Inflammatory macrophage treated with lipopolysaccharide for 1 hour (primary cell): Measurements from ENCODE around the gene HDLBP.
"Not testable (repeated sequence)": the region's sequence is repeated elsewhere in the genome, so short reads cannot be mapped to it uniquely, and the experiment has no call there.

ENCODE experiments used
- DNase-seq, 2 donors: peaks; one replicate each; pipeline ENCODE4 v3.0.0-alpha.2; 2020 to 2022

Gene HDLBP

DNA sequence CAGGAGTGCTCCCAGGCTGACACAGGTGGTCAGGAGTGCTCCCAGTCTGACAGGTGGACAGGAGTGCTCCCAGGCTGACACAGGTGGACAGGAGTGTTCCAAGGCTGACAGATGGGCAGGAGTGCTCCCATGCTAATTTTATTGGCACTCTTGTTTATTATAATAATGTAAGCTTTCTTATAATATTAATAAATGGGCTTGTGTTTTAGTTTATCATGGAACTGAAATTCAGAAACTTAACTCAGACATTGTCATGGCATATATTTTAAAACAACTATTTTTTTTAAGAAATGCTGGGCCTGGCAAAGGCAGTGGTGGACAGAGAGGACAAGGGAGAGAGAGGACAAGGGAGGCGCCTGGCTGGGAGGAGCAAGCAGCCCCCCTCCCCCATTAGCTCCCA is 108.3 kb downstream of the HDLBP start:
- no peak for DNase-seq

DNA sequence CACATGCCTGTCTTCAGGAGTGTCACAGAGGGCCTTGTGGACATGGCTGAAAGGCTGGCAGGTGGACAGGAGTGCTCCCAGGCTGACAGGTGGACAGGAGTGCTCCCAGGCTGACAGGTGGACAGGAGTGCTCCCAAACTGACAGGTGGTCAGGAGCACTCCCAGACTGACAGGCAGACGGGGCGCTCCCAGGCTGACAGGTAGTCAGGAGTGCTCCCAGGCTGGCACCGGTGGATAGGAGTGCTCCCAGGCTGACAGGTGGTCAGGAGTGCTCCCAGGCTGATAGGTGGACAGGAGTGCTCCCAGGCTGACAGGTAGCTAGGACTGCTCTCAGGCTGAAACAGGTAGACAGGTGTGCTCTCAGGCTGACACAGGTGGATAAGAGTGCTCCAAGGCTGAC is 110.4 kb downstream of the HDLBP start:
- DNase-seq = no peak

DNA sequence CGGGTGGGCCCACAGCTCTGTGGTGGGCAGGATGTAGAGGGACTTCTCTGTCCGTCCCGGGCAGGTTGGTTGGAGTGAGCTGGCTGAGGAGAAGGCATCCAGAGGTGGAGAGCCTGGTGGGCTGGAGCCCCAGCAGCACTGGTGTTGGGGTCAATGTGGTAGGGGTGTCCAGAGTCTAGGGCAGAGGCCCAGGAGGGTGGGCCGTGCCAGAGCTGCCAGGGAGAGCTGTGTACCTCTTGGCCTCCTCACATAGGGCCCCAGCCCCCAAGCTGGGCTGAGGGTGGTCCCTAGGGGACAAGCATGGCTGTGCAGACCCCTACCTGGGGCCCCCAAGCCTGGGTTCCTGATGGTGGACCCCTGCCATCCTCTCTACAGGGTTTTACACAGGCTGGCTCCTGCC is 111.0 kb downstream of the HDLBP start:
- no peak for DNase-seq

DNA sequence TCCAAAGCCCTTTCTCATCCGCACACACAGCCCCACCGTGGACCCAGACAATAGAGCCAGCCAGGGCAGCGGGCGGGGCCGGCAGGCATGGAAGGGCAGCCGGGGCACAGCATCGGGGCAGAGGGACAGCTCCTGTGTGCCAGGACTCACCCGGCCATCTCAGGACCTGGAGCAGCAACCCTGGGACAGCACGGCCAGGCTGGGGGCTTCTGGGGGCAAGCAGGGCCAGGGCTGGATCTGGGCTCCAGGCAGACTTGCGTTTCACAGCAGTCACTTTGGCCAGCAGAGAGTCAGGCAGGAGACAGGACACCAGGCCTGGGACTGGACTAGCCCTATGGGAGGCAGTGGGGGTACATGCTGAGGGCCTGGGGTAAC is 111.5 kb downstream of the HDLBP start:
- no peak for DNase-seq

DNA sequence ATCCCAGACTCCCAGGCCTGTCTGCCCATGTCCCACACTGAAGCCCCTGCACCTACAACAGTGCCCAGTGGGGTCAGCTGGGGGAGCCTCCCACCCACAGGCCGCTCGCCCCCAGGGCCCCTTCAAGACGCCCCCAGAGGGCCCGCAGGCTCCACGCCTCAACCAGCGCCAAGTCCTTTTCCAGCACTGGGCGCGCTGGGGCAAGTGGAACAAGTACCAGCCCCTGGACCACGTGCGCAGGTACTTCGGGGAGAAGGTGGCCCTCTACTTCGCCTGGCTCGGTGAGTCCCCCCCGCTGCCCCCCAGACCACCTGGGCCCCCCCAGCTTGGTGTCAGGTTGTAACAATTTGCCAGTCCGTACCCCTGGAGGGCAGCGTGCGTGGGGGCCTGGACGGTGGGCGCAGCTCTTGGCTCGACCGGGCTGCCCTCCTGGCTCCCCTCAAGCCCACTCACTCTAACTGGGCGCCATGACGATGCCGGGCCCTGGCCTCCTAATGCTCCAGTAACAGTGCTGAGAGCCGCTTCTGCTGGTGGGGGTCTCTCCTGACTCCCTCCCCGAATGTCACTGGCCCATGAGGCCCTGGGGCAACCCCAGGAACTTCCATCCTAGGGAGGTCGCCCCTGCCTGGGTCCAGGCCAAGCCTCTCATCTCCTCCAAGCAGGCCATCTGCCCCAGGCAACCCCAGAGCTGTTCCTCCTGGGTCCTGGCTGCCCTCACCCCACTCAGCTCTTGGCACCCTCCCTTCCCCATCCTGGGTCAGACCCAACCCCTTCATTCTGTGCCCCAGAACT is 112.1 kb downstream of the HDLBP start:
- no peak for DNase-seq

DNA sequence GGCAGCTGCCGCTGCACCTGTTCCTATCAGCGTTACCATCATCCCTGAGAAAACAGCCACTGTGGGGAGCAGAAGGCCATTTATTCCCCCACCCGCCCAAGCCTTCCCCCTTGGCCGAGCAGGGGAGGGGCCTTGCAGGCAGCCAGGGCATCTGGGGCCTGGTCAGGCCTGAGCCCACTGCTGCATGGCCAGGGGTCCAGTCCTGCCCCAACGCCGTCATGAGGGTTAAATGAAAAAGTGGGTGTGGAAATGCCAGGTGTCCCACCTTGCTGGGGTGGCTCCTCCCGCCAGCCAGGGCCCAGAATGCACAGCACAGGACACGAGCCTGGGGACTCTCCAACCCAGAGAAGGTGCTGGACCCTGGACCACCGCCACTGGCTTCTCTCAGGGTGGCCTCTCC is 112.8 kb downstream of the HDLBP start:
- DNase-seq = no peak

DNA sequence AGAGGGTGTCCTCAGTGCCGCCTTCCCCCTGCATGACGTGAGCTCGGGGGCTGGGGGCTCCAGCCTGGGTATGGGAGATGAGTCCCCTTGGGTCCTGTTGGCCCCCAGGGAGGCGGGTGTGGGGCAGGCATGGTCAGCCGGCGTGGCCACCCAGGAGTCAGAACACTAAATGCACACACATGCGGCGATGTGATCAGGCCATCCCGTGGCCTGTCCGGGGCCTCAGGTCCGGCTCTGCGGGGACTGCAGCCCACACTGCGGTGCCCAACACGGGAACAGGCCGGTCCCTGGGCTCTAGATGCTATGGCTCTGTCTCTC is 113.2 kb downstream of the HDLBP start:
- no peak for DNase-seq

DNA sequence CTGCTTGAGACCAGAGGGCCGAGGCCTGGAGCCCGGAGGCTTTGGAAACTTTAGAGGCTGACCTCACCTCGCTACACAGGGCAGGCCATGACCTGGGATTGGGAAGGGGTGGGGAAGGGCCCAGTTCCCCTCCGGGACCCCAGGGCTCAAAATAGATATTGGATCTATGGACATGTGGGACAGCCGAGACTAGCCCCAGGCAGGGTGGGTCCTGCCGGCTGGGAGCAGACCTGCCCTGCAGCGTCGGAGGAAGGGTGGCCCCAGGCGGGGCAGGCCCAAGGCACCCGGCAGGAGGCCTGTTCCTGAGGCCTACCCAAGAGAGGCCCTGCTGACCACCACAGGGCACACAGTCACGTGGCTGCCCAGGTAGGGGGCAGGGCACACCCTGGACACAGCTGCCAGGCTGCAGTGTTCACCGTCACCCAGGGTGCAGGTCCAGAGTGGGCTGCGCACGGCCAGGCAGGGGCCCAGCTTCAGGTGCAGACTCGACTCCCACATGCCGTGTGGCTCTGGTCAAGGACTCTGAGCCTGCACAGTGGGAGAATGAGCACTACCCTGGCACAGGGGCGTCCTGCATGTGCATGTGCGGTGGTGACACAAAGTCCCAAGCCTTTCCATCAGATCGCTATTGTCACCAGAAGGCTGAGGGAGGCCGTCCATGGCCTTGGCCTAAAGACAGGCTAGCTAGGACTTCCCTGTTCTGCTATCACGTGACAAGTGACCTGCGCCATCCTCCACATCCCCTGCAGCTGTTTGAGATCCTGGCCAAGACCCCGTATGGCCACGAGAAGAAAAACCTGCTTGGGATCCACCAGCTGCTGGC is 113.8 kb downstream of the HDLBP start:
- DNase-seq = no peak

DNA sequence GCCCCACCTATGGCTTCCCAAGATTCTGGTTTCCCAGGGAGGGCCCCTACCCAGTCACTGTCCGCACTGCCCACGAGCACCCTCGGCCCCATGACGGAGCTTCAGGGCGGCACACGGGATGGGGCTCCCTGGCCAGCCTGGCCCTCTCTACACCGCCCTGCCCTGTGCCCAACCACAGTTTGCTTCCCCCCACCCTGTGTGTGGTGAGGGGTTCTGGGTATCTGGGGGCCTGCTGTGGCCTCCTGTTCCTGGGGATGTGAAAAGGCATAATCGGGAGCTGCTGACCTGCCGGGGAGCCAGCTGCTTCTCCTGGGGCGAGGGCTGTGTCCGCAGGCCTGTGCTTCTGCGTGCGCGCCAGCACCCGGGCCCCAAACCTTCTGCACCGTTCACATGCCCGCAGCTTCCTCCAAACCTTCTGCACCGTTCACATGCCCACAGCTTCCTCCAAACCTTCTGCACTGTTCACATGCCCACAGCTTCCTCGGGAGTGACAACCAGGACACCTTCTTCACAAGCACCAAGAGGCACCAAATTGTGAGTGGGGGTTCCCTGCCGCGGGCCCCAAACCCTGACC is 114.6 kb downstream of the HDLBP start:
- DNase-seq = no peak

DNA sequence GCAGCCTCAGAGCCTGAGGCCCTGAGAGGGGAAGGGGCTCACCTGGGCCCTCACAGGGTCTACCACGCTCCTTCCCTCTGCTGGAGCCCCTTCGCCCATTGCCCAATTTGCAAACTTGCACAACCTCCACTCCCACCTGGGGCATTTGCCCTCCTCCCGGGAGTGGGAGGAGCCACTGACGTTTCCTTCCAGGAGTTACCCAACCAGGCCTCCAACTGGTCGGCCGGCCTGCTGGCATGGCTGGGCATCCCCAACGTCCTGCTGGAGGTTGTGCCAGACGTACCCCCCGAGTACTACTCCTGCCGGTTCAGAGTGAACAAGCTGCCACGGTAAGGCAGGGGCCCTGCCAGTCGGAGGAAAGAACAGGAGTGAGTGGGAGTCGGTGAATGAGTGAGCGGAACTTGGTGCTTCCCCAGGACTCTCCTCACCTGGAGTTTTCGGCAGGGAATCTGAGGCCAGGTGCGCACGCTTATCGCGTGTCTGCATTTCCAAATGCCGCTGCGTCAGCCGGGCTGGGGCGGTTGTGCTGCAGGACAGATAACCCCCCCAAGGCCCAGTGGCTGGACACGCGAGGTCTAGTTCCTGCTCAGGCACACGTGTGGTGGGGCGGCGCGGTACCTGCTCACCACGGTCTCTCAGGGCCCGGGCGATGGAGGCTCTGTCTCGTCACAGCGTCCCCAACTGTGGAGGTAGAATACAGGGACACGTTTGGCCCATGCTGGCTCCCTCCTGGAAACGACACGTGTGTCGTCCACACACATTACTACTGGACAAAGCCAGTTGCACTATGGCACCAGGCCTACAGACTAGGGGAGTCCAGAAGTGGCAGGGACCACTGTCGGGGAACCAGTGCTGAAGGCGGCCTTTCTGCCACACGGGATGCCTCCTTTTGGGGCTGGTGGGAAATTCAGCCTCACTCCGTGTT is 115.3 kb downstream of the HDLBP start:
- no peak for DNase-seq

DNA sequence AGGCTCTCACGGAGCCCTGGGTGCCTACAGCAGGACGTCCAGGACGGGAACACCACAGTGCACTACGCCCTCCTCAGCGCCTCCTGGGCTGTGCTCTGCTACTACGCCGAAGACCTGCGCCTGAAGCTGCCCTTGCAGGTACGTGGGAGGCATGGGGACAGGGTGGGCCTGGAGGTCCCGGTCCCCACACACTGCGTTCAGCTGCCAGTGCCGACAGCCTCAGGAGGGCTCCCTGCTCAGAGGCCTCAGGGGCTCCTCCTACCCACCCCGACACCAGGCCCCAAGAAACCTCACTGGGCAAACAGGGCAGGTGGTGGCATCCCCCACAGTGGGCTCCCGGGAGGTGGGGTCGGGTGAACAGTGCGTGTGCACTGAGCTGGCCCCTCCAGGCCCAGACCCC is 116.2 kb downstream of the HDLBP start:
- DNase-seq = no peak

DNA sequence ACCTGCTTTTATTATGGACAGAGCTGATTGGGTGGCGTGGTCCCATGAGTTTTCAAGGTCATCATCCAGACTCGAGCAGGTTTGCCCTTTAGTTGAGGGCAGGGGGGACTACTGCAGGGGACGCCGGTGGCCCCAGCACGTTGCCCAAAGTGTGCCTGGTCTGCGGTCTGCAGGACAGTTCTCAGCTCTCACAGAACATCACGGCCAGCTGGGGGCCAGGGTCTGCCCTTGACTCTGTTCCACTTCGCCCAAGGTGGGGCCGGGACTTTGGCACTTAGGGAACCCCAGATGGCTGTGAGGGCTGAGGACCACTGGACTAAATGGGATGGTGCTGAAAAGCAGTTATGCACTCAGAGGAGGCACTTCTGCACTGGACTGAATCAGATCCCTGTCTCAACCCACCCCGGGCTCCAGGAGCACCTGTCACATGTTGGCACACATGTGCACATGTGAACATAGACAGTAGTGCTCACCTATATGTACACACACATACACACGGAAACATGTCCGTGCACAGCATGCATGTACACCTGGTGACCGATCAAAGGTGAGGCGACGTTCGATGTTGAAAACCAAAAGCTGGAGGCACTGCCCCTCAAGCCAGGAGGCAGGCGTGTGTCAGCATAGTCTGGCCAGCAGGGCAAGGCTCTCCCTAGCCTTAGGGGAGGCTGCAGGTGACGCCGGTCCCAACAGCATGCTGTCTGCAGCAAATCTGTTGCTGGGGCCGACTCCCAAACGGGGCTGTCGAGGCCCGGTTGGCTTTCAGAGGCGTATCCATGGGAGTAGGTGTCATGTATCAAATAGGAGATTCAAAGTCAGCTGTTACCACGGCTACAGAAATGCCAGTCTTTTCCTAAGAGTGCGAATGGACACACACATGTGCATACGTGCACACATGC is 116.8 kb downstream of the HDLBP start:
- no peak for DNase-seq

DNA sequence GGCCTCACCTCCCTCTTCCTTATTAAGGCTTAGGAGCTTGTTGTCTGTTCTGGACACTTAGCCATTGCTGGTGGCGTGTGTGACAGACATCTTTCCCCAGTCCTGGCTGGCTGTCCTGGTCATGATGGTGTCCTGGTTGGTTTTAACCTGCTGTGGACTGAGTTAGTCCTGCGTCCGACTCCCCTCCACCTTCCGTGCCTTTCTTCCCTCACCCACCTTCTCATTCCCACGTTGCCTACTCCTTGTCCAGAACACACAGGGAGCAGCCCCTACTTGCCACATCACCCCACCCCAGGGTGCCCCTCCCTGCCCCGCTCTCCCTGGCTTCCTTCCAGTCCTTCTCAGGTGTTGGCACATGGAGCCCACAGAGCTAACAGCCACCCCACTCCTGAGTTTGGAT is 117.5 kb downstream of the HDLBP start:
- no peak for DNase-seq

DNA sequence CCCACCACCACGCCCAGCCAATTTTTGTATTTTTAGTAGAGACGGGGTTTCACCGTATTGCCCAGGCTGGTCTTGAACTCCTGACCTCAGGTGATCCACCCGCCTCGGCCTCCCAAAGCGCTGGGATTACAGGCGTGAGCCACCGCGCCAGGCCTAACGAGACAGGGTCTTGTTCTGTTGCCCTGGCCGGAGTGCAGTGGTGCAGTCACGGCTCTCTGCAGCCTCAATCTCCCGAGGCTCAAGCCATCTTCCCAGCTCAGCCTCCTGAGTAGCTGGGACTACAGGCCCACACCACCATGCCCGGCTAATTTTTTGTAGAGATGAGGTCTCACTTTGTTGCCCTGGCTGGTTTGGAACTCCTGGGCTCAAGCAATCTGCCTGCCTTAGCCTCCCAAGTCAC is 118.2 kb downstream of the HDLBP start:
- not testable (repeated sequence) for DNase-seq

DNA sequence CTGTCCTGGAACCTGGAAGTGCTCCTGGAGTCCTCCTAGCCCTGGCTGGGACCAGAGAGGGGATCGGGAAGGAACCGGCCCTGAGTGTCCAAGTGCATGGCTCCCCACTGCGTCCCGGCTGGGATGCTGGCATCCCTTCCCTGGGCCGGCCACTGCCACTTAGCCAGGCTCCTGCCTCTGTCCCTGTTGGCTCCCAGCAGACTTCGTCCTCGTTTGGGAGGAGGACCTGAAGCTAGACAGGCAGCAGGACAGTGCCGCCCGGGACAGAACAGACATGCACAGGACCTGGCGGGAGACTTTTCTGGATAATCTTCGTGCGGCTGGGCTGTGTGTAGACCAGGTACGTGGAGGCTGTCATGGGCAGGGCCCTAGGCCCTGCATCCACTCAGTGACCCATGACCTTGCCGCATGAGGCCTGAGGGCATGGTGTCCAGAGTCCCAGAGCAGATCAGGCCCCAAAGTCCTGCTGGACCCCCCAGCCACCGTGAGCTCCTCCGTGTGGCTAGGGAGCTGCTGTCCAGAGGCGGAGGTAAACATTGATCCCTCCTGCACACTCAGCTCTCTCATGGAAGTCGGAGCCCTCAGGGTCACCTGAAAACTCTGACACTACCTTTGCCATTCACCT is 119.9 kb downstream of the HDLBP start:
- no peak for DNase-seq

DNA sequence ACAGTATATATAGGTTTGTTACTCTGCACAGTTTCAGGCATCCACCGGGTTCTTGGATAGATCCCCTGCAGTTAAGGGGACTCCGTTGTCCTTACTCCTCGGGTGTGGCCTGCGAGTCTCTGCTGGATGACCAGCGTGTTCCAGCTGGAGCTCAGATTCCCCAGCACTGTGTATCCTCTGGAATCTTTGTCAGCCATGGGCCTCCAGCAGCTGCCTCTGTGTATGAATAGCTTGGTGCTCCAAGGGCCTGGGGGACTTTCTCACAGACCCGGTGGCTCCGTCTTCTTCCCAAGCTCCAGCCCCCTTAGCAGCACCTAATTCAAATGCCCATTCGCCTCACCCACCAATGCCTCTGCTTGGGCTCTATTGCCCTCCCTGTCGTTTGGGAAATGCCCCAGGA is 120.7 kb downstream of the HDLBP start:
- no peak for DNase-seq

DNA sequence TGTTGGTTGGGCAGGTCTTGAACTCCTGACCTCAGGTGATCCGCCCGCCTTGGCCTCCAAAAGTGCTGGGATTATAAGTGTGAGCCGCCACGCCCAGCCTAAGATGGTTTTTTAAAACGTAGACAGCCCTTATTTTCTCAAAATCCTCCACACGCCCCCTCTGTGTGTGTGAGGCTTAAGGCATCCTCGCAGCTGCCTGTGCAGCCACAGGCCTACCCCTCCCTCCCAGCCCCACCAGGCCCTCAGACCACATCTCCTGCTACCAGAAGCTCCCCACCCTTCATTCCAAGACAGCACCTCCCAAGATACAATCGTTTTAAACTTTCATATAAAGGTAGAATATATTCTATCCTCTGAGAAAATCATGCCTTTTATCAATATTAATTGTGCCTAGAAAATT is 122.2 kb downstream of the HDLBP start:
- DNase-seq = no peak

DNA sequence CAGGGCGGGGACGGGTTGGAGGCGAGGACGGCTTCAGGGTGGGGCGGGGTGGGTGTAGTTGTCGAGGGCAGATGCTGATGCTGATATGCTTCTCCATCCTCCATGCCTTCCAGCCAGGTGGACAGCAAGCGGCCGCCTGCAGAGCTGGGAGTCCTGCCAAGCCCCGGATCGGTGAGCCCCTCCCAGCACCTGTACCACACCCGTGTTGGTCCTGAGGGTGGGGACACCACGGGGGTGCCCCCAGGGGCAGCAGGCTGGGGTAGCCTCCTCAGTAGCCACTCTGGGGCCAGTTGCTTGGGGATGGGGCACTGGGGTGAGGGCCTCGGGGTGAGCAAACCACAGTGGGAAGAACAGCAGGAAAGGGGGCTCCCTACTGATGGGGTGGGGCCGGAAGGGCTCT is 124.4 kb downstream of the HDLBP start:
- no peak for DNase-seq

DNA sequence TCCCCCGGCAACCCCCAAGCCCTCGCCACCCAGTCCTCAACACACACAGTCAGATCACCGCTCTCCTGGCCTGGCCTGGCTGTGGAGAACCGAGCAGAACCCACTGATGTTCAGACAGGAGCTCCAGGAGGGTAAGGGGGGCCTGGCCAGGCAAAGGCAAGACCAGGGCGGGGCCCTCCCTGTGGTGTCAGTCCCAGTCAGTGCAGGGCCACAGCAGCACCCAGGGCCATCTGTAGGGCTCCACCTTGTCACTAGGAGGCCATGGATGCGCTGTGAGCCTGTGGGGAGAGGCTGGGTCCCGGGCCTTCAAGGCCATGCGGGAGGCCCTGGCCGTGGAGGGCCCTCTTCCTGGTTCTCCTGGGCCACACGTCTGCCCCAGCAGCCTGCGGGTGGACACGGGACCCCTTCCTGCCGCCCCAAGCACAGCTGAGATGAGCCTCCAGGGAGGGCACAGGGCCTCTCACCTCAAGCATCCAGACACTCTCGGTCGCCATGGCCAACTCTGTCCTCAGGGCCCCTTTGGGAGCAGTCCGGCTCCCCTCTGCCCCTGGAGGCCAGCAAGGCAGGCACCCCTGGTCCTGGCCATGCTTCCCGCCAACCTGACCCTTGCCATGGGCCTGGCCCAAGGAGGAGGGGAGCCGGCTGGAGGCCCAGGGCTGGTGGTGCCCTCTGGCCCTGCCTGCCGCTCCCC is 125.0 kb downstream of the HDLBP start:
- no peak for DNase-seq

DNA sequence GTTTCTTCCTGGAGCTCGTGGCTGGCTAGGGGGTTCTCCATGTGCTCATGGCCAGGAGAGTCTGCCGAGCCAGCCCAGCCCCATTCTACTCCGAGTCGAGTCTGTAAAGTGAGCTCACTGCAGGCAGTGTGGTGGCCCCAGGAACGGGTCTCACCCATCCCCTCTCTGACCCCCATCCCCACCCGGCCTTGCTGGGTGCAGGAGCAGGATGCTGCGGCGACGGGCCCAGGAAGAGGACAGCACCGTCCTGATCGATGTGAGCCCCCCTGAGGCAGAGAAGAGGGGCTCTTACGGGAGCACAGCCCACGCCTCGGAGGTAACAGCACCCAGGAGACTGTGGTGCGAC is 125.6 kb downstream of the HDLBP start:
- DNase-seq = no peak
